NCI-H2029 (cell line): ENCODE data around the gene FOXK1.
"Not testable (repeated sequence)": the region's sequence is repeated elsewhere in the genome, so short reads cannot be mapped to it uniquely, and the experiment has no call there.

Experiments used
- DNase-seq: peaks from one replicate; lab custom pipeline; 2025; lab: John Stamatoyannopoulos, UW

The FOXK1 gene

DNA sequence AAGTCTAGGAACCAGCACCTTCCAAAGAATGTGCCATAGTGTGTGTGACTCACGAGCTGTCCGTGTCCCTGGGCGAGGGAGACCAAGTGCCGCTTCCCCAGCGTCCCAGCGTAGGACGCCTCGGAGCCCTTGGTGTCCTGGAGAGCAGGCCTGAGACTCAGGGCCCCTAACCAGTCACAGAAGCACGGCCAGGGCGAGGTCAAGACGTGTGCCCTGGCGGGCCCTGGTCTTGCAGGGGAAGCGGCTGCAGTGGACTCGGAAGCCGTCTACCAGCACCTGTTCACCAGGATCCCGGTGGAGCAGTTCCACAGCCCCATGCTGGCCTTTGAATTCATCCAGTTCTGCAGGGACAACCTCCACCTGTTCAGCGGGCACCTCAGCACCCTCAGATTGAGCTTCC lies 103.9 kb downstream of the FOXK1 start:
- DNase-seq, result no peak

DNA sequence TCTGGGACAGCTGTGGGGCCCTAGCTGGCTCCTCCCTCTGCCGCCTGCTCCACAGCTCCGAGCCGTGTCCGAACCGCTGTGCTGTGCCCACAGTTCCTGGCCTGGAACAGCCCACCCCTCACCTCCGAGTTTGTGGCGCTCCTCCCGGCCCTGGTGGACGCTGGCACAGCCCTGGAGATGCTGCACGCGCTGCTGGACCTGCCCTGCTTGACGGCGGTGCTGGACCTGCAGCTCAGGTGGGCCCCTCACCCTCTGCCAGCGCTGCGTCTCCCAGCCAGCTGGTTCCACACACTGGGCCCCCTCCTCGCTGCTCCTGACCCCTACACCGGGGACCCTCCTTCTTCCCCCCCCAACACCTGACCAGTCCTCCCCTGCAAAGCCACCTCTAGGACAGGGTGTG lies 105.4 kb downstream of the FOXK1 start:
- DNase-seq, result no peak

DNA sequence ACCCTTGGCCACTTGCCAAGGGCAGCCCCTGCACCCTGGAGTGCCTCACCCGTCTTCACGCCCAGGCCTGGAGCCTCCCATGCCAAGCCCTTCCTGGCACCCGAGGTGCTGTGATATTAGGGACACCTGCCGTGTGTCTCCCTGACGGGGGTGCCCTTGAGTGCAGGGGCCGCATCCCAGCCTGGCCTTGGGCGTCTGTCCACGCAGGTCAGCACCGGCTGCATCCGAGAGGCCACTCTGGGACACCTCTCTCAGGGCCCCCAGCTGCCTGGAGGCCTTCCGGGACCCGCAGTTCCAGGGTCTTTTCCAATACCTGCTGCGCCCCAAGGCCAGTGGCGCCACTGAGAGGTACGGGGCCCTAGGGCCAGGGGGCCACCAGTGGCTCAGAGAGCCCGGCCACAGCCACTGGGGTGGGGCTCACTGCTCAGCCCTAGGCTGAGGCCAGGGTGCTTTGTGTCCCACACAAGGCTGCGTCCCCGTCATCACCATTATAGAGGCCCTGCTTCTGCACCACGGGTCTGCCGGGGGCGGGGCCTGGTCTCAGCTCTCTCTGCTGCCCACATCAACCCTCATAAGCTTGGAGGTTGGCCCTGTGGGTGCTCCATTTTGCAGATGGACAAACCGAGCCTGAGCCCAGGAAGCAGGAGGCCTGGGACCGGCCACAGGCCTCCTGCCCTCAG lies 106.0 kb downstream of the FOXK1 start:
- no peak for DNase-seq

DNA sequence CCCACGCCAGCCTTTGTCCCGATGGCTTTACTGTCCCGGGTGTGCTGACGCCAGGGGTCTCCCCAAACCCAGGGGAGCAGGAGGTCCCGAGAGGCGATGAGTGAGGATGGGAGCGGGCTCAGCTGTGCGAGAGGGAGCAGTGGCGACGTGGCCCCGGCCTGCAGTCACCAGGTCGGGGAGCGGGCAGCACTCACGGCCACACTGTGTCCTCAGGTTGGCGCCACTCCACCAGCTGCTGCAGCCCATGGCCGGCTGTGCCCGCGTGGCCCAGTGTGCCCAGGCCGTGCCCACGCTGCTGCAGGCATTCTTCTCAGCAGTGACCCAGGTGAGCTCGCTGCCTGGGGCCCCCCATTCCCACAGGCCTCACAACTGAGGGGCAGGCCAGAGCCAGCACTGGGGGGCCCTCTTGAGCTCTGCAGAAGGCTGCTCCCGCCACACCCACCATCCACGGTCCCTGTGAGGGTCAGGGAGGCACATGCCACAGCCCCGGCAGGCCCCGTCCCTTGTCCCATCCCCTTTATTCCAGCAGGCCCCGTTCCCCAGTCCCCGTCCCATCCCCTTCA lies 106.6 kb downstream of the FOXK1 start:
- no peak for DNase-seq

DNA sequence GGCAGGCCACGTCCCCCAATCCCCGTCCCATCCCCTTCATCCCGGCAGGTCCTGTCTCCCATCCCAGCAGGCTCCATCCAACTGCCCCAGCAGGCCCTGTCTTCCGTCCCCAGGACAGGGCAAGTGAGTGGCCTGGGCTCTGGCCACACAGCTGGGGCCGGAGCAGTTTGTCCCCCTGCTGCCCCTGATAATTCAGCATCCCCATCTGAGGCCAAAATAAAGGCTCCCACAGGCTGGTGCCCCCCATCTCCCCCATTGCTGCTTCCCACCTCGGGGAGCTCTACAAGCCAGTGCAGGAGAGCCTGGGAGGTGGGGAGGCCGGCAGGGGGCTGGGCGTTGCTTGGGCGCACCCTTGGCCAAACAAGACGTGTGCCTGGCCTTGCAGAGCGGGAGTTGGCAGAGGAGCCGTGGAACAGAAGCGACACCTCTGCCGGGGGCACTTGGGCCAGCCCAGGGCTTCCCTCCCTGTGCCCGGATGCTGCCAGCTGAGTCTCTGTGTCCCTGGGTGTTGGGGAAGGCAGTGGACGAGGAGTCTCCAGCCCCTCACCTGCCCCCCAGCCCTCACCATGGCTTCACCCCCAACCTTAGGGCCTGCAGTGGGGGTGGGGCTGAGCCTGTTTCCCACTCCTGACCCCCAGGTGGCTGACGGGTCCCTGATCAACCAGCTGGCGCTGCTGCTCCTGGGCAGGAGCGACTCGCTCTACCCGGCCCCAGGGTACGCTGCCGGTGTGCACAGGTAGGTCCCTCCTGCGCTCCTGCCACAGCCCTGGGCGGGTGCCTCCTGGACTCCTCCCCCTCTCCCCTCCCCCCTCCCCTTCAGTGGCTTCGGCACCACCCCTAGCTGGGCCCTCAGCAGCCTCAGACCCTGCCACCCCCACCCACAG lies 107.3 kb downstream of the FOXK1 start:
- DNase-seq, result no peak

DNA sequence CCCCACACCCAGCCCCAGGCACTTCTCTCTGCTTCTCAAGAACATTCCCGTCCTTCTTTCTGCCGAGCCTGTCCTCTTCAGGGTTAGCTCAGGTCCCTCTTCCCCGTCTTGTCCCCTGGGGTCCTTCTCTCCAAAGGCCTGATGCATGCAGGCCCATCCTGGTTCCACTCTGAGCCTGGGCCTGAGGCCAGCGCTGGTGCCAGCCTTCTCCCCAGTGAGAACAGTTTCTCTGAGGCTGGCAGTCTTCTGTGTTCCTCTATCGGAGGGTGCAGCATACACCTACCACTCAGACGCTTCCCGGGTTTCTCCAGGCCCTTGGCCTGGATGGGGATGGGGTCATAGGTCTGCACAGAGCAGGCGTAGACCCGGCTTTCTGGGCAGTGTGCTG lies 108.0 kb downstream of the FOXK1 start:
- DNase-seq, result no peak

DNA sequence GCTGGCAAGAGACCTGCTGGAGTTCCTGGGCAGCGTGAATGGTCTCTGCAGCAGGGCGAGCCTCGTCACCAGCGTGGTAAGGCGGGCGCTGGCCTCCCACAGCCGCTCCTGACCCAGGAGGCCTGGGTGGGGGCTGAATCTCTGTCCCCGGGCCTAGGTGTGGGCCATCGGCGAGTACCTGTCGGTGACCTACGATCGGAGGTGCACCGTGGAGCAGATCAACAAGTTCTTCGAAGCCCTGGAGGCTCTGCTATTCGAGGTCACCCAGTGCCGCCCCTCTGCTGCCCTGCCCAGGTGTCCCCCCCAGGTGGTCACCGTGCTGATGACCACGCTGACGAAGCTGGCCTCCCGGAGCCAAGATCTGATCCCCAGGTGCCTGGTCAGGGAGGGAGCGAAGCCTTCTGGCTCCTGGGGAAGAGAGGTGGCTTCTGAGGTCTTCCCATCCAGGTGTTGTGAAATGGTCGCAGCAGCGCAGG lies 108.5 kb downstream of the FOXK1 start:
- DNase-seq, result no peak

DNA sequence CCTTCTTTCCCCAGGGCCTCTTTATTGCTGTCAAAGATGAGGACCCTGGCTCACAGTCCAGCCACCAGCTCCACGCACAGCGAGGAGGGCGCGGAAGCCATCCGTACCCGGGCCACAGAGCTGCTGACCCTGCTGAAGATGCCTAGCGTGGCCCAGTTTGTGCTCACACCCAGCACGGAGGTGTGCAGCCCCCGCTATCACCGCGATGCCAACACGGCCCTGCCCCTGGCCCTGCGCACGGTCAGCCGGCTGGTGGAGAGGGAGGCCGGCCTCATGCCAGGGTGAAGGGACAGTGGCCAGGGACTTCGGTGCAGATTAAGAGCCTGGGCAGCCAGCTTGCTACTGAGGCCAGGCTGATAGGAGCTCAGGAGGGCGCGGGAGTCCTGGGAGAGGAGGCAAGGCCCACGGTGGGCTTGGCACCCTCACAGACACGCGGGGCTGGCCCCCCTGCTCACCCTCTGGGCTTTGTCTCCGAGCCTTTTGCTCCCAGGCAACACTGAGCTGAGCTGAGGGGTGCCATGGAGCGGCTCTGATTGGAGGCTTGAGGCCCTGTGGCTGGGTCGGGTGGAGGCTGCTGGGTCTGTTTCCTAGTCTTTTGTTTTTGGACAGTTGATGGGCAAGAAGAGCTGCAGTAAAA lies 109.1 kb downstream of the FOXK1 start:
- DNase-seq, result no peak

DNA sequence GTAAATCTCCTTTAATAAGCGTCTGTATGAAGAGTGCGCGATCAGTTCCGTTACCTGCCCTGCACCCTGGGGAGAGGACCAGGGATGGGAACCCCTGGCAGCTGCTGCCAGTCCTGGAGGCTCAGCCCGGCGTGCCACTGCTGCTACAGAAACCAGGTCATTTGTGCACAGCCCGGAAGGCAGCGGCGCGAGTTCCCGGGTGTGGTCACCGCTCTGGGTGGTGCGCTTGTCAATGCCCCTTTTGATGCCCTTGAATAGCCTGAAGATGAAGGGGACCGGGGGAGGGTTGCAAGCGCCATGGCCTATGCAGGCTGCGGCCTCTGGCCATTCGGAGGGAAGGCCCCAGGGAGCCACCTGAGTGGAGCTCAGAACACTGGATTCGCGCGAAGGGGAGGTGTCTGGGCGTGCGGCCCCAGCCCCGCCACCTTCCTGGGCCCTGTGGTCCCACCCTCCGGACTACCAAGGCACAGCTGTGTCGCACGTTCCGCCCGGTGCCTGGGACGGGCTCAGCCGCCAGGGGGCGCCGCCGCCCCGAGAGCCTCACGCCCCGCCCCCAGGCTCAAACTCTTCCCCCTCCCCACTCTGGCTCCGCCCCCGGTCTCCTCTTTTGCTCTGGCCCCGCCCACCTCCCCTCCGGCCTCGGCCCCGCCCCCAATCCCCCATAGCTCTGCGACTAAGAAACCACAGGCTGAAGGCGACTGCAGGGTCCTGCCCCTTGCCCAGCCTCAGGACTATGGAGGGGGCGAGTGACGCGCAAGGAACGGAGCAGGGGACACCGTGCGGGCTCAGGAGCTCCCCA lies 109.8 kb downstream of the FOXK1 start:
- DNase-seq, result no peak

DNA sequence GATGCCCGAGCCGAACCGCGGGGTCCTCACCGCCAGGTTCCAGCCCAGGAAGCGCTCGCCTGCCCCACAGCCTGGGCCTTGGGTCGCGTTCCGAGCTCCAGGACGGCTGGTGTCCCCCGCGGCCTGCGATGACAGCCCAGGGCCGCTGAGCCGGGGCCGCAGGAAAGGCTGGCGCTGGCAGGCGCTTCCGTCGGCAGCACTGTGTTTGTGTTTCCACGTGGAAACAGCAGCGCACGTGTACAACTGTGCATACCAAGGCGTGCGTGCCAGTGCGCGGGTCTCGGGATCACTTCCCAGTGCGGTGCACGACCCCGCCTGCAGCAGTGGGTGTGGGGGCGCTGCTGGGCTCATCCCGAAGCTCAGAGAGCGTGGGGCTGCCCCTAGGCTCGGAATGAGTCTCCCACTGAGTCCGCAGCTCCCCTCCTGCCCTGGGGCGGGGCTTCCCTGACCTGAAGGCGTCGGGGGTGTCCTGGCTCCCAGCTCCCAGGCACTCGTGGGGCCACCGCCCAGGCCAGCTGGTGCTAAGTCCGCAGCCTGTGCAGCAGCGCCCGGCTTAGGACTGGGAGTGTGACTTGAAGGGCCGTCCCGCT lies 110.5 kb downstream of the FOXK1 start:
- DNase-seq, result no peak

DNA sequence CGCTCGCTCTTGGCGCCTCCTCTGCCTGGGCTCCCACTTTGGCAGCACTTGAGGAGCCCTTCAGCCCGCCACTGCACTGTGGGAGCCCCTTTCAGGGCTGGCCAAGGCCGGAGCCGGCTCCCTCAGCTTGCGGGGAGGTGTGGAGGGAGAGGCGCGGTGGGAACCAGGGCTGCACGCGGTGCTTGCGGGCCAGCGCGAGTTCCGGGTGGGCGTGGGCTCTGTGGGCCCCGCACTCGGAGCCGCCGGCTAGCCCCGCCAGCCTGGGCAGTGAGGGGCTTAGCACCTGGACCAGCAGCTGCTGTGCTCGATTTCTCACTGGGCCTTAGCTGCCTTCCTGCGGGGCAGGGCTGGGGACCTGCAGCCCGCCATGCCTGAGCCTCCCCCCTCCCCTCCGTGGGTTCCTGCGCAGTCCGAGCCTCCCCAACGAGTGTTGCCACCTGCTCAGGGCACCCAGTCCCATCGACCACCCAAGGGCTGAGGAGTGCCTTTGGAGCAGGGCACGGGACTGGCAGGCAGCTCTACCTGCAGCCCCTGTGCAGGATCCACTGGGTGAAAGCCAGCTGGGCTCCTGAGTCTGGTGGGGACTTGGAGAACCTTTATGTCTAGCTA lies 111.4 kb downstream of the FOXK1 start:
- not testable (repeated sequence) for DNase-seq

DNA sequence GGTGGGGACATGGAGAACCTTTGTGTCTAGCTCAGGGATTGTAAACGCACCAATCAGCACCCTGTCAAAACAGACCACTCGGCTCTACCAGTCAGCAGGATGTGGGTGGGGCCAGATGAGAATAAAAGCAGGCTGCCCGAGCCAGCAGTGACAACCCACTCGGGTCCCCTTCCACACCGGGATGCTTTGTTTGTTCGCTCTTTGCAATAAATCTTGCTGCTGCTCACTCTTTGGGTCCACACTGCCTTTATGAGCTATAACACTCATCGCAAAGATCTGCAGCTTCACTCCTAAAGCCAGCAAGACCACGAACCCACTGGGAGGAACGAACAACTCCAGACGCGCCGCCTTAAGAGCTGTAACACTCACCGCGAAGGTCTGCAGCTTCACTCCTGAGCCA lies 112.1 kb downstream of the FOXK1 start:
- not testable (repeated sequence) for DNase-seq

DNA sequence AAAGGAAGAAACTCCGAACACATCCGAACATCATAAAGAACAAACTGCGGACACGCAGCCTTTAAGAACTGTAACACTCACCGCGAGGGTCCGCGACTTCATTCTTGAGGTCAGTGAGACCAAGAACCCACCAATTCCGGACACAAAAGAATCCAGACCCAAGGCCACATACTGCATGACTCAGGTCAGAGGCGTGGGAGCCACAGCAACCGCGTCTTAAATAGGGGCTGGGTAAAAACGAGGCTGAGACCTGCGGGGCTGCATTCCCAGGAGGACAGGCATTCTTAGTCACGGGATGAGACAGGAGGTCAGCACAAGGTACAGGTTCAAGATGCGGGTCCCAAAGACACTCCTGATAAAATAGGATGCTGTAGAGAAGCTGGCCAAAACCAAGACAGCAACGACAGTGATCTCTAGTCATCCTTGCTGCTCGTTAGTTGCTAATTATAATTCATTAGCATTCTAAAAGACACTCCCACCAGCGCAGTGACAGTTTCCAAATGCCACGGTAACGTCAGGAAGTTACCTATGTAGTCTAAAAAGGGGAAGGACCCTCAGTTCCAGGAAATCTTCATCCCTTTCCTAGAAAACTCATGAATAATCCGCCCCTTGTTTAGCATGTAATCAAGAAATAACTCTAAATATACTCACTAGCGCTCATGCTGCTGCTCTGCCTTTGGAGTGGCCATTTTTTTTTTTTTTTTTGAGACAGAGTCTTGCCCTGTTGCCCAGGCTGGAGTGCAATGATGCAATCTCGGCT lies 112.7 kb downstream of the FOXK1 start:
- DNase-seq, result no peak

DNA sequence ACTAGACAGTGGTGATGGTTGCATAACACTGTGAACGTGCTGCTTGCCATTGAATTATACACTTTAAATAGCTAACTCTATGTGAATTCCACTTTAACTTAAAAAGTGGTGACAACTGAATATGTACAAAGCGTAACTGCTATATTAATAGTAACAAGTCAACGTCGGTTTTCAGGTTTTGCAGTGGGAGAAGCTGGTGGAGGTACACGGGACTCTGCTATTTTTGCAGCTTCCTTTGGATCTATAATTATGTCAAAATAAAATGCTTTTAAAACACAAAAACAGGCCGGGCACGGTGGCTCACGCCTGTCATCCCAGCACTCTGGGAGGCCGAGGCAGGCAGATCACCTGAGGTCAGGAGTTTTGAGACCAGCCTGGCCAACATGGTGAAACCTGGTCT lies 114.4 kb downstream of the FOXK1 start:
- DNase-seq, result no peak

DNA sequence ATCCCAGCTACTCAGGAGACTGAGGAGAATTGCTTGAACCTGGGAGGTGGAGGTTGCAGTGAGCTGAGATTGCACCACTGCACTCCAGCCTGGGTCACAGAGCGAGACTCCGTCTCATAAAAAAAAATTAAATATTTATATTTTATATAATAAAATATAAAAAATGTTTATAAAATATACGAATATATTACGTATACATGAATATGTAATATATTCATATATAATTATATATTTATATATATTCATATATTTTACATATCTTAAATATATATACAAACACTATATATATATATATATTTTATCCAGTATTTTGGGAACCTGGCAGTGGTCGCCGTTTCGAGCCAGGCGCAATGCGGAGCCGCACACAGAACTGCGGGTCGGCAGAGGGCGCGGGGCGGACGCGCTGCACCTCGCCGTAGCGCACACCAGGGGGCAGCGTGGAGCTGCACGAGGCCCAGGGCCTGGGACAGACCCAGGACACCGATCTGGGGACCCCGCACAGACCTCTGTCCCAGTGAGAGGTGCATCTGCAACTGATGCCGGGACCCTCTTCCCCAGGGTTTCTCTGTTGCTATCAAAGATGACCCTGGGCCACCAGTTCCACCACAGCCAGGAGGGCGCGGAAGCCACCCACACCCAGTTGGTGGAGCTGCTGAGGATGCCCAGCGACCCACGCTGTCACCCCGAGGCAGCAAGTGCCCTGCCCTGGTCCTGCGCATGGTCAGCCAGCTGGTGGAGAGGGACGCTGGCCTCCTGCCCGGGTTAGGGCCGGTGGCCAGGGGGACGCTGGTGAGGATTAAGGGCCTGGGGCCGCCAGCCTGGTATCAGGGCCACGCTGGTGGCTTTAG lies 116.0 kb downstream of the FOXK1 start:
- no peak for DNase-seq

DNA sequence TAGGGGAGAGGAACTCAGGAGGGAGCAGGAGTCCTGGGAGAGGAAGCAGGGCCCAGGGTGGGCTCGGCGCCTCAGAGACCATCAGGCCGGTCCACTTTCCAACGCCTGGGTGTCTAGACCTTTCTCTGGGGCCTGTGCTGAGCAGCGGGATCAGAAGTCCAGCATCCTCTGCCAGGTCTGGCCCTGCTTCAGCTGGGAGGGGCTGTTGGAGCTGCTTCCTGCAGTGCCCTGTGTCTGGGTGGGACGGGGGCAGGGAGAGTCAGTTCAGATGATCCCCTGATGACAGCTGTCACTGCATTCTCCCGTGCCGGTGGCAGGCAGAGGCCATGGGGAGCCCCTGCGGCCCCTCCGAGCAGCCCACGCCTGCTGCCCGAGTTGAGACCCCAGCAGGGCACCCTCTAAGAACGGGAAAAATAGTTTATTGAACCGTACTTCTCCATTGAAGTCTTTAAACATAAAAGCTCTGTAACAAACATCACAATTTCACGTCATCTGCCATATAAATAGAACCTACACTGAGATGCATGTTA lies 116.7 kb downstream of the FOXK1 start:
- no peak for DNase-seq

DNA sequence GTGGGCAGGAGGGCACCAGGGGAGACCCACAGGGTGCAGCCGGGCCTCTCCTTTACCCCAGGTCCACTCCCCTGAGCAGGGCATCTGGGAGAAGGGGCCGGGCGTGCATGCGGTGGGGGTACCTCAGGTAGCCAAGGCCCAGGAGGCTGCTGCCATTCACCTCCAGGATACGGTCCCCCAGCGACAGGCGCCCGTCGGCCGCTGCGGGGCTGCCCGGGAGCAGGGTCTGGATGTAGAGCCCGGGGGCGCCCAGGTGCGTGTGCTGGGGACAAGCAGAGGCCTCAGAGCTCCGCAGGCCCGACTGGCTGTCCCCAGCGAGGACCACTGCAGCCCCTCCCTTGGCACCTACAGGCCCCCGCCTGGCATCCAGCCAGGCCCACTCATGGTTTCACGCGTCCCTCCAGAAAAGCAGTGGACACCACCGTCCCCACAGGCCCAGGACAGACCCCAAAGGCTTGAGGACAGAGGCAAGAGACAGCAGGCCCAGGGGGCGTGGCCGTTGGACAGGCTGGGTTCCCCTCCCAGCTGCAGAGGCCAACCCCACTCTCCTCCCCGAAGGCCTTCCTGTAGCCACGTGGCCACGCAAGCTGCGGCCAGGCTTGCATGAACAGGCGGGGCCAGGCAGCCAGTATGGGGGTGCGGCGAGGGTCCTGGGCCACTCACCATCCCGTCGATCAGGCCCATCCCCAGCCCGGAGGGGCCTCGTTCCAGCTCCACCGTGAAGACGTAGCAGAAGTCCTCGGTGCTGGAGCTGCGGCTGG lies 117.6 kb downstream of the FOXK1 start:
- no peak for DNase-seq

DNA sequence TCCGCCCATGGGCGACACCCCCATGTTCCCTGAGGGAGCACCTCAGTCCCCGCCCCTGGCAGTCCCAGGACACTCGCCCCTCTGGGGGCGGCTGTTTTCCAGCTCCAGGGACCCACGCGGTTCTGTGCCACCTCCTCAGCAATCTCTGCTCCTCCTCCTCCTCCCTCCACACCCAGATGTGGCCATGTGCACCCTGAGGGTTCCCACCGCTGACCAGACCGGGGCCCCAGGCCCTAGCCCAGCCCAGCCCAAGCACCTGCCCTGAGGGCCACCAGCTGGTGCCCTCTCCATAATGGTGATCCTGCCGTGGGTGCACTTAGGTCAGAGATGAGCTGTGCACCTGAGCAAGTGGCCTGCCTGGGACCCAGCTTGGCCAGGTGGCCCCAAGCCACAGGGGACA lies 118.4 kb downstream of the FOXK1 start:
- no peak for DNase-seq
